Measurements from ENCODE around the gene ELL2. TPM values are rescaled to one million over a fixed set of nuclear protein-coding genes. Genes with fewer than 3 reads are reported as not detected.

The ELL2 gene
- total and polyA plus RNA-seq, 7 donors, result 6.7 to 35.3 (median 26.6) TPM

- no peaks in the 10 kb centered on the region for H3K4me1 ChIP-seq
- no peaks in the 10 kb centered on the region for H3K27me3 ChIP-seq
- H3K9me3 ChIP-seq, result no peaks in the 10 kb centered on the region
- intact Hi-C loops (cut with DNase I), result no loop called here
- no peak overlapping the region for H3K27ac ChIP-seq
- no peaks in the 10 kb centered on the region for H3K36me3 ChIP-seq
- DNase-seq, result no peak
- 57 to 80% methylated on average over 3 of the region's 3 CpGs for WGBS, 2 donors
- H3K4me3 ChIP-seq, result no peak overlapping the region
- no peak for TF ChIP-seq EP300 (IDR thresholded peaks at IDR 0.05)
- no peak for TF ChIP-seq POLR2A (IDR thresholded peaks at IDR 0.05)
- TF ChIP-seq POLR2AphosphoS5 (IDR thresholded peaks at IDR 0.05), result no peak
- TF ChIP-seq CTCF (IDR thresholded peaks at IDR 0.05), result no peak
These were observed 43.1 kb downstream of the ELL2 start for GRCh38 chr5:95918421-95919006.

- H3K4me1 ChIP-seq, result no peaks in the 10 kb centered on the region
- no peak overlapping the region for H3K27ac ChIP-seq
- no peaks in the 10 kb centered on the region for H3K9me3 ChIP-seq
- TF ChIP-seq POLR2AphosphoS5 (IDR thresholded peaks at IDR 0.05), result no peak
- no peak for TF ChIP-seq CTCF (IDR thresholded peaks at IDR 0.05)
- TF ChIP-seq EP300 (IDR thresholded peaks at IDR 0.05), result no peak
- TF ChIP-seq POLR2A (IDR thresholded peaks at IDR 0.05), result no peak
- intact Hi-C loops (cut with DNase I), result no loop called here
- H3K4me3 ChIP-seq, result no peak overlapping the region
- DNase-seq, result no peak
- no peaks in the 10 kb centered on the region for H3K36me3 ChIP-seq
- H3K27me3 ChIP-seq, result no peaks in the 10 kb centered on the region
These were observed 44.4 kb downstream of the ELL2 start for GRCh38 chr5:95917207-95917606.

GRCh38 chr5:95916687-95917085 is 45.0 kb downstream of the ELL2 start:
- WGBS, 2 donors, result 90 to 95% methylated on average over 4 of the region's 4 CpGs
- no peaks in the 10 kb centered on the region for H3K27me3 ChIP-seq
- TF ChIP-seq POLR2A (IDR thresholded peaks at IDR 0.05), result no peak
- no peak for TF ChIP-seq CTCF (IDR thresholded peaks at IDR 0.05)
- no peak for TF ChIP-seq EP300 (IDR thresholded peaks at IDR 0.05)
- TF ChIP-seq POLR2AphosphoS5 (IDR thresholded peaks at IDR 0.05), result no peak
- DNase-seq, result no peak
- intact Hi-C loops (cut with DNase I), result no loop called here
- H3K9me3 ChIP-seq, result no peaks in the 10 kb centered on the region
- no peaks in the 10 kb centered on the region for H3K36me3 ChIP-seq
- H3K4me1 ChIP-seq, result no peaks in the 10 kb centered on the region
- H3K27ac ChIP-seq, result no peak overlapping the region
- no peak overlapping the region for H3K4me3 ChIP-seq

DNA sequence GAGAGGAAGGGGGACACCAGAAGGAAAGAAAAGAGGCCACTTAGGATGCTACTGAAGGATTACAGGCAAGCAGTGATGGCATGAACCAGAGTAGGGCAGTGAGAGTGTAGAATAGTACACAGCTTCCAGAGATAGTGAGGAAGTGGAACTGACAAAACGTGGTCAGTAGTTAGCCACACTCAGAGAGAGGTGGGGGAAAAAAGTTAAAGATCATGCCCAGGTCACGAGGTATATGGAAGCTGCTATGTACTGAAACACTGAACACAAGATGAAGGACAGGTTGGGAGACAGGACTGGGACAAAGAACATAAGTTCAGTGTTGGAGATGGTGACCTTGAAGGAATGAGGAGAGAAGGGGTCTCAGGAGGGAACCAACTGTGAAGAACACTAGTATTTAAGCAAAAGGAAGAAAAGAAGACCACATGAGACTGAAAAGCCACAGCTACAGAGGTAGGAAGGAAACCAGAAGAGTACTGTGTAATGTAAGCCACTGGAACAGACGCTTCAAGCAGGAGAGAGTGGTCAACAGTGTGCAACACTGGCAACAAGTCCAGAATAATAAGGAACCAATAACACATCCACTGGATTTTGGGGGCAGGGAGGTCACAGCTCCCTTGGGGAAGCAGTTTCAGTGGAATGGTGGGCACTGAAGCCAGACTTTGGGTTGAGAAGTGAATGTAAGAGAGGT is 45.5 kb downstream of the ELL2 start:
- DNase-seq, result no peak
- no peak overlapping the region for H3K27ac ChIP-seq
- H3K4me1 ChIP-seq, result no peaks in the 10 kb centered on the region
- 62 to 78% methylated on average over 3 of the region's 3 CpGs for WGBS, 2 donors
- H3K9me3 ChIP-seq, result no peaks in the 10 kb centered on the region
- intact Hi-C loops (cut with DNase I), result no loop called here
- H3K36me3 ChIP-seq, result no peaks in the 10 kb centered on the region
- TF ChIP-seq POLR2AphosphoS5 (IDR thresholded peaks at IDR 0.05) (no peak), POLR2A (IDR thresholded peaks at IDR 0.05) (no peak), CTCF (IDR thresholded peaks at IDR 0.05) (no peak), EP300 (IDR thresholded peaks at IDR 0.05) (no peak)
- H3K27me3 ChIP-seq, result no peaks in the 10 kb centered on the region
- no peak overlapping the region for H3K4me3 ChIP-seq

All from sigmoid colon (tissue), 7 donors.